ENCODE results near the gene ZNF516. TPM values are rescaled to one million over a fixed set of nuclear protein-coding genes. Genes with fewer than 3 reads are reported as not detected.
A peak's percentile ranks its signal among the peaks of the same experiment; 100 is the strongest.
"Not testable (repeated sequence)": the region's sequence is repeated elsewhere in the genome, so short reads cannot be mapped to it uniquely, and the experiment has no call there.

The ZNF516 gene
- total RNA-seq, 2 experiments from 2014 or later, result 1.5 to 2.0 TPM

DNA sequence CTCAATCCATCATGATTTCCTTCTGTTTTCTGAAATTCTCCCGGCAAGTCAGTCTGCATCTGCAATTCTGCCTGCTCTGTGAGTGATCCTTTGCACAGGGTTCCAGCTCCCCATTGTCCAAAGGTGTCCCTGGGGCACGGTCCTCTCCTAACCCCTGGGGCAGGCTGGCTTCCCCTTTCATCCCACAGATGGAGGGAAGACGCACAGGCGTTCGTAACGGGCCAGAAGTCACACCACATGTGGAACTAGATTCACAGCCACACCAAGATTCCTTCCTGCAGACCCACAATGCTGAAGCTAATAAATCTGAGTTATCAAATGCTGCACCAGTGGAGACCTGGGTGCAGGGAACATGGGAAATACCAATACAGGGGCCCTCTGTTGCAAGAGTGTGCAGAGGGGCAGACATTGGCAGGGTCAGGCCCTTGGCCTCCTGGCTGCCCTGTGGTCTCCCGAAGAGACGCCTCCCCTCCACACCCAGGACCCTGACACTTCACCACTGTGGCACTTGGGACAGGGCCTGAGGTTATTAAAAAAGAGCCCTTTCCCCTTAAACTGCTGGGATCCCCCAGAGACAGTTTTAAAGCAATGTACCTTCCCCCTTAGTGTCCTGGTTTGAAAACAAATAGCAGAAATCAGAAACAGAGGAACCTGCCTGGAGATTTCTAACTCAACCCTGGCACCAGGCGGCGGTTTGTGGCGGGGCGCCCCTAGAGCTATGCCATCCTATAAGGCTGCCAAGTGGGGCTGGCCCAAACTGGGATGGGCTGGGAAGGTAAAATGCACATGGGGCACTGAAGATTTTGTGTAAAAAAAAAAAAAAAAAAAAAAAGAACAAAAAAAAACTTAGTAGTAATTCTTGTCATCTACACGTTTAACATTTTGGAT lies 15.4 kb downstream of the ZNF516 start:
- H3K4me3 Mint-ChIP-seq, result no peak overlapping the region
- CTCF ChIA-PET, result no interaction called here

DNA sequence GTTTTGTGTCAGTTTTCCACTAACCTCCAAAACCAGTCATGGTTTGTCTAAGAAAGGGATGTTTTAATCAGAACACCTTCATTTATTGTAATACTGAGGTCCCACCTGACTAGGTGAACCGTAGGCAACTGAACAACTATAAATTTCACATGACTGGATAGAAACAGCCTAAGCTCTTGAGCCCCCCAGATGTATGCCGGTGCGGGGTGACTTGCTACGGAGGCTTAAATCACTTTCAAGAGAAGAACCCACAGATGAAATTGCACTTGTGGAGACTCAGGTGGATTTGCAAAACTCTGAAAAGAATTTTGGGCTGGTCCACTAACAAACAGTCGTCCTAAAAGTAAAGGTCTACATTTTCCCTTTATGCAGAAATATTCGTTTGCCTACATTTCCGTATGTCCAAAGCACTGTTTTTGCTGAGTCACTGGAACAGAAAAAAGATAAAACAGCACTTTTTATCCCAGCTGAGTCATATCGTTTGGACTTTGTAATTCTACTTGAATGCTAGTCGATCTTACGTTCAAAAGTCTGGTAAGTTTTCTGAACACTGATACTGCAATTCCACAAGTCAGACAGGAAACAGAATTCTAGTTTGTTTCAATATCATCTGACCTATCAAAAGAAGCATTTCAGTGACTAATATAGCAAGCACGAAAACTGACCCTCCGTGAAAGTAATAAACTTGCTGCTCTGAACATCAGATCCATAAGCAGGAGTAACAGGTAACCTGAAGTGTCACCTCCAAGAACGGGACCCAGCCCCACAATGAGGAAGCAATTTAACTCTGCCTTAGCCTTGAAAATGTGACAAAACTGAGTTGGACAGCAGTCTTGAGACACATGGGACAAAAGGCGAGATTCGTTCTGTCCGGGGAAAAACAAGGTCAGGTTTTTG lies 18.1 kb downstream of the ZNF516 start:
- no peak for DNase-seq
- H3K4me1 Mint-ChIP-seq, result no peaks in the 10 kb centered on the region
- no peak for ATAC-seq
- H3K9me3 Mint-ChIP-seq (ENCODE audit: low read depth), result no peaks in the 10 kb centered on the region
- H3K4me3 Mint-ChIP-seq, result no peak overlapping the region
- peaks cover 39% of the 10 kb centered on the region for H3K27me3 Mint-ChIP-seq
- CTCF ChIA-PET, result no interaction called here
- no peaks in the 10 kb centered on the region for H3K36me3 Mint-ChIP-seq
- no peak overlapping the region for H3K27ac Mint-ChIP-seq

More for the DNA sequence above, 15.4 kb downstream of the ZNF516 start:
- Mint-ChIP-seq H3K4me1 (no peaks in the 10 kb centered on the region), H3K36me3 (no peaks in the 10 kb centered on the region), H3K27me3 (peaks cover 40% of the 10 kb centered on the region), H3K9me3 (ENCODE audit: low read depth) (no peaks in the 10 kb centered on the region), H3K27ac (no peak overlapping the region)
- no peak for DNase-seq
- ATAC-seq, result no peak

DNA sequence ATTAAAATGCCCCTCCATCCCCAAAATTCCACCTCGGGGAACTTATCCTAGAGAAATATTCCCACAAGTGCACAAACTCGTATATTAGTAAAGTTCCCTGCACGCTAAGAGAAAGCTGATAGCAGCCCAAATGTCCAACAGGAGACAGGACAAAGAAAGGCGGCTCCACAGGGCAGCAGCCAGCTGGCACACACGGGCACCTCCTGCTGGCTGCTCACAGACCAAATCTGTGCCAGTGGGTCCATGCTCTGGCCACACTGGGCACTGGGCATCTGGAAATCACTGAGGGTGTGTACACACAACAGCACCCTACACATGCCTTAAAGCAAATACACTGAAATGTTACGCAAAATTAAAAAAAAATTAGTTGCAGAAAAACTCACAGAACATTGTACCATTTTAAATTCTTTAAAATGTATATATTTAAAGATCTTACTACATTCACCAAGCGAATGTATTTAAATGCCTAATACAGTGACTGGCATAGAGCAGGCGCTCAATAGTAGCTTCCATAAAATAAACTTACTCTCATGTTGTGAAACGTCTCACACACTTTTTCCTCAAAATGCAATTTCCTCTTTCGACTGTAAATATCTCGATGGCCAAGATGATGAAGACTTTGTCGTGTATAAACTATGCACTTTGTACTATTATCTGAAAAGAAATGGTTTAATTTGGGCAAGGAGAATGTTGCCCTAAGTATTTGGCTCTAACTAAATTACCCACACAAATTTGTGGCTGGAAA lies 19.4 kb downstream of the ZNF516 start:
- CTCF ChIA-PET, result no interaction called here
- no peak for ATAC-seq
- H3K36me3 Mint-ChIP-seq, result no peaks in the 10 kb centered on the region

DNA sequence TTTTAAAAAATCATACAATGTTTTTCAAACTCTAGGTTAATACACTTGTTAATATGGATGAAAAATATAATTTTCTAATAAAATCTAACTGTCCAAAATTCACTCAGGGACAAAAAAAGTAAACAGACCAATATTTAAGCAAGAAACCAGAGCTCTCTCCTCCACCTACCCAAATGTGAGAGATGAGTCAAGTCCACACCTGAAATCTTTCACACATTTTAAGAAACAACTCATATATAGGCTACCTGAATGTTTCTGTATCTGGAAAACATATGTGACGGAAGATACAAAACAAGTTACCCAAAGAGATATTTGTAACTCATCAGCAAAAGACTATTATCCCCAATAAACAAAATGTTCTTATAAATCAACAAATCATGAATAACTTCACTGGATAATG lies 20.2 kb downstream of the ZNF516 start:
- Mint-ChIP-seq H3K4me3 (no peak overlapping the region), H3K27me3 (peaks cover 46% of the 10 kb centered on the region), H3K4me1 (no peaks in the 10 kb centered on the region), H3K27ac (no peak overlapping the region), H3K36me3 (no peaks in the 10 kb centered on the region), H3K9me3 (ENCODE audit: low read depth) (no peaks in the 10 kb centered on the region)
- CTCF ChIA-PET, result no interaction called here
- ATAC-seq (no peak), DNase-seq (no peak)

More for the DNA sequence above, 19.4 kb downstream of the ZNF516 start:
- Mint-ChIP-seq H3K9me3 (ENCODE audit: low read depth) (no peaks in the 10 kb centered on the region), H3K4me1 (no peaks in the 10 kb centered on the region), H3K27me3 (peaks cover 40% of the 10 kb centered on the region), H3K27ac (no peak overlapping the region), H3K4me3 (no peak overlapping the region)
- DNase-seq, result no peak

DNA sequence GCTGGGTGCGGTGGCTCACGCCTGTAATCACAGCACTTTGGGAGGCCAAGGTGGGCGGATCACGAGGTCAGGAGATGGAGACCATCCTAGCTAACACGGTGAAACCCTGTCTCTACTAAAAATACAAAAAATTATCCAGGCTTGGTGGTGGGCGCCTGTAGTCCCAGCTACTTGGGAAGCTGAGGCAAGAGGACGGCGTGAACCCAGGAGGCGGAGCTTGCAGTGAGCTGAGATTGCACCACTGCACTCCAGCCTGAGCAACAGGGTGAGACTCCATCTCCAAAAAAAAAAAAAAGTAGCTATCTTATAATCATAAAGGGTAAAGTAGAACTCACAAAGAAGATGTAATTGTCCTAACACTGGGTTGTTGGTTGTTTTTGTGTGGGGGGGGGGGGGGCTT lies 21.5 kb downstream of the ZNF516 start:
- H3K4me1 Mint-ChIP-seq; ATAC-seq; H3K36me3 Mint-ChIP-seq; DNase-seq; H3K9me3 Mint-ChIP-seq (ENCODE audit: low read depth); H3K27ac Mint-ChIP-seq; H3K4me3 Mint-ChIP-seq: not testable (repeated sequence)
- CTCF ChIA-PET, result interaction anchor here (0.7 kb wide), 1 partner anchor 11 kb away, joined by 4 read pairs; no protein-coding TSS in a partner anchor
- peaks cover 46% of the 10 kb centered on the region for H3K27me3 Mint-ChIP-seq

DNA sequence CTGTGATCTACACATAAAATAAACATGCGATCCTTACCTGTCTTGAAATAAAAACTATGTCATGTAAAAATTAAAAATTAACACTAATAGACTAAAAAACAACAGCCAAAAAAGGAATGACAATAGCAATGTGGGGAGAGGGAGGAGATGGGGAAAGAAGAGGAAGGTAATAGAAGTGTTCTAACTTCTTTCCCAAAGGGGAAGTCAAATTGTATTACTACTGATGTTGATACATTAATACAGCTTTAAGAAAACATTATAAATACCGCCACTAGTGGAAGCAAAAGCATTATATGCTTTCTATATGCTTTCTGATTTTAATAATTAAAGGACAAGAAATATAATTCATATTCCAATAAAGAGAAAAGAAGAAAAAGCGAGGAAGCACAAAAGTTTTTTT lies 22.2 kb downstream of the ZNF516 start:
- DNase-seq (no peak), ATAC-seq (no peak)
- H3K4me3 Mint-ChIP-seq, result no peak overlapping the region
- peaks cover 45% of the 10 kb centered on the region for H3K27me3 Mint-ChIP-seq
- H3K36me3 Mint-ChIP-seq, result no peaks in the 10 kb centered on the region
- H3K27ac Mint-ChIP-seq, result no peak overlapping the region
- H3K9me3 Mint-ChIP-seq (ENCODE audit: low read depth), result no peaks in the 10 kb centered on the region
- peaks cover 4% of the 10 kb centered on the region for H3K4me1 Mint-ChIP-seq
- CTCF ChIA-PET, result no interaction called here

DNA sequence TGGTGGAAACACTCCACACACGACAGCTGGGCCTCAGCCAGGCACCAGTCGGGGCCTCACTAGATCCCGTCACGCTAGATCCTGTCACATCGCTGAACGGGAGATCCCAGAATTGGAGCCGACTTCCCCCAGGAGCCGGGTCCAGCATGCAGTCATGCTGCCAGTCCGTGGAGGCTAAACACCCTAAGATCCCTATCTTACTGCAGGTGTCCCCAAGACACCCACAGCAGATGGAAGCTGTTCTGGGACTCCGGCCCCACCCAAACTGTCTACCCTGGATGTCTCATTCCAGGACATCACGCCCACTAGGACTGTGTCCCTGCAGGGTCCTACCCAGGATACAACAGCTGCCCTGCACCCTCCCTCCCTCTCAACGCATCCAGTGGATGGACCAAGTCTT lies 23.4 kb downstream of the ZNF516 start:
- peaks cover 9% of the 10 kb centered on the region for H3K4me1 Mint-ChIP-seq

DNA sequence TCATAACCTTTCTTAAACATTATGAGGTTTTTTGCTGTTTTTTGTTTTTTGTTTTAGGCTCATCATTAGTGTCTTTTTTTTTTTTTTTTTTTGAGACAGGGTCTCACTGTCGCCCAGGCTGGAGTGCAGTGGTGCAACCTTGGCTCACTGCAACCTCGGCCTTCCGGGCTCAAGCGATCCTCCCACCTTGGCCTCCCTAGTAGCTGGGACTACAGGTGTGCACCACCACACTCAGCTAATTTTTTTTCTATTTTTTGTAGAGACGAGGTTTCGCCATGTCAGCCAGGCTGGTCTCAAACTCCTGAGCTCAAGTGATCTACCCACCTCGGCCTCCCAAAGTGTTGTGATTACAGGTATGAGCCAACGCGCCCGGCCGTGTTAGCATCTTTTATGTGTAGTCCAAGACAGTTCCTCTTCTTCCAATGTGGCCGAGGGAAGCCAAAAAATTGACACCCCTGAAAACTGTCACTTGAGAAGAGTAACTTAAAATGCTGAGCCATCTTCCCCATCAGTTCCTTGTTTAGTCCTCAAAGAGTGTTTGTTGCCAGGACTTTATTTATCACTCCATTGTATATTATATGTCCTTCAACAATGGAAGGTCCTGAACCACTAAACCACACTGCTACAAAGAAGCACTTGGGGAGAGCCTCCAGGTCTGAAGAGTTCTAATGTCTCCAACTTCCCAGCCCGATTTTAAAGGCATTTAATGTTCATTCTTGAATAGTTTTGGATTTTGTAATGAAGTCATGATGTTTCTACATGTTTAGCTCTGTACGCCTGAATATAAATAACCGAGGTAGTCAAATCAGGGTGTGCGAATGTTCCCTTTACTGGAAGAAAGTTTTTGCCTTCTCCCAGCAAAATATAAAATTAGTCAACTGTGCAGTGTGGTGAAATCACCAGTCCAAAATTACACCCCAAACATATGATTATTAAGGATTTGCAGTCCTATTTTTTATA lies 26.4 kb downstream of the ZNF516 start:
- no peak overlapping the region for H3K4me3 Mint-ChIP-seq
- no peak for ATAC-seq
- no peak for DNase-seq
- H3K9me3 Mint-ChIP-seq (ENCODE audit: low read depth), result no peaks in the 10 kb centered on the region
- peaks cover 9% of the 10 kb centered on the region for H3K4me1 Mint-ChIP-seq
- no peak overlapping the region for H3K27ac Mint-ChIP-seq
- H3K36me3 Mint-ChIP-seq, result no peaks in the 10 kb centered on the region
- peaks cover 13% of the 10 kb centered on the region for H3K27me3 Mint-ChIP-seq
- CTCF ChIA-PET, result interaction anchor here (0.7 to 1.2 kb wide), 2 partner anchors 9 to 1450 kb away, joined by 3 read pairs; no protein-coding TSS in a partner anchor

More for the DNA sequence above, 23.4 kb downstream of the ZNF516 start:
- no peaks in the 10 kb centered on the region for H3K36me3 Mint-ChIP-seq
- peaks cover 37% of the 10 kb centered on the region for H3K27me3 Mint-ChIP-seq
- H3K9me3 Mint-ChIP-seq (ENCODE audit: low read depth), result no peaks in the 10 kb centered on the region
- H3K4me3 Mint-ChIP-seq, result no peak overlapping the region
- ATAC-seq (no peak), DNase-seq (peak; percentile 31)
- CTCF ChIA-PET, result no interaction called here
- H3K27ac Mint-ChIP-seq, result no peak overlapping the region

DNA sequence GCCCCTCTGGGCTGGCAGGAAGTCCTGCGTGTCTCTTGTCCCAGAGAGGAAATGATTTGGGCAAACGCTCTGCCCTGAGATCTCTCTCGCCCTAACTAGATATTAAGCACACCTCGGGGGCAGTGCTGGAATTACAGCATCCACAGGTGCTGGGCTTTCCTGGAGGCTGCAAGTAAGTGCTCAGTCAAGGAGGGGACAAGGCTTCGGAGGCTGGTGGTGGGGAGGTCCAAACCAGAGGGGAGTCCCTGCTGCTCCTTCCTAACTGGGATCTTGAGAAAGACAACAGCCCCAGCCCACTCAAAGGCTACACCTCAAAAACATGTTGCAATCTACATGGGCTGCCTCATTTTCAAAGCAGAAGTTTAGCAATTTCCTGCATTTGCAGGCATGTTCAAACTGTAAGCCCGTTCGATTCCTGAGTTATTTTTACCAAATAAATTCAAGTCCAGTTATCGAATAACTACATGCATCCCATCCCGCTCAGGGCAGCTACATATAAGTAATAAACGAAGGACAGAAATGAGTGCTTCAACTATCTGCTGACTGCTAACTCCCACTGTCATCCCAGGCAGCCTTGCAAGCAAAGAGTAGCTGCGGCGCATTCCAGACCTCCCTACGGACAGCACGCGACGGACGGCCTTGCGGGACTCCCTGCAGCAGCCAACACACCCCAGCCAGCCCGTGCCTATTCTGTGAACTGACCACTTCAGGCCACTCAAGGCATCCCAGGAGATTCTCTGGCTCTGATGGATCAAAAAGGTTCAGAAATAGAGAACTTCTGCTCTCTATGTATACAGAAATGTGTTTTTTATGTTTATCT lies 27.5 kb downstream of the ZNF516 start:
- Mint-ChIP-seq H3K4me3 (no peak overlapping the region), H3K36me3 (no peaks in the 10 kb centered on the region), H3K27me3 (peaks cover 13% of the 10 kb centered on the region), H3K9me3 (ENCODE audit: low read depth) (no peaks in the 10 kb centered on the region), H3K4me1 (peaks cover 9% of the 10 kb centered on the region), H3K27ac (no peak overlapping the region)
- CTCF ChIA-PET, result interaction anchor here (0.7 kb wide), 1 partner anchor 1451 kb away, joined by 3 read pairs; no protein-coding TSS in a partner anchor
- no peak for DNase-seq
- no peak for ATAC-seq

DNA sequence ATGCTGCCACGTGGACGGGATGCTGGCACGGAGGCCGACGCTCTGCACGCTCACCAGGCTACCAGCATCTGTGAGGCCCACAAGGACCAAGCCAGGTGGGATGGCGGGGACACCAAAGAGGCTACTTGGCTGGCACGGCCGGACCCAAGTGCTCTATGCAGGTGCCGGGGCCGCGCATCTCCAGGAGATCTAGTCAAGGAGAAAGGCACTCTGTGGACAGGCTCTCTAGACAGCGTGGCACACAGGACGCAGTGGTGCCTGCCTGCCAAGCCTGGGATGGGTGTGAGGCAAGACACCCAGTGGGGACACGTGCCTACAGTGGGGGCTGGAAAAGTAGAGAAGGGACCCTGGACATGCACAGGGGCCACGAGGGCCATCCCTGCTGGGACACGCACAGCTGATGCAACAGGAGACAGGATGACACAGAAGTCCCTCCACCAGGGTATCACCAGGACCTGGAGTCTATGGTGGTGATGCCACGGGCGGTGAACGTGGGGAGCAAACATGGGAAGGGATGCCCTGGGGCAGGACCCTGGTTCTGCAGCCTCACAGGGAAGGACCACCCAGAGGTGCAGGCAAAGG lies 28.5 kb downstream of the ZNF516 start:
- Mint-ChIP-seq H3K27ac (no peak overlapping the region), H3K4me1 (peaks cover 9% of the 10 kb centered on the region), H3K4me3 (no peak overlapping the region), H3K36me3 (no peaks in the 10 kb centered on the region), H3K9me3 (ENCODE audit: low read depth) (no peaks in the 10 kb centered on the region), H3K27me3 (peaks cover 13% of the 10 kb centered on the region)
- CTCF ChIA-PET, result no interaction called here
- ATAC-seq (no peak), DNase-seq (no peak)

DNA sequence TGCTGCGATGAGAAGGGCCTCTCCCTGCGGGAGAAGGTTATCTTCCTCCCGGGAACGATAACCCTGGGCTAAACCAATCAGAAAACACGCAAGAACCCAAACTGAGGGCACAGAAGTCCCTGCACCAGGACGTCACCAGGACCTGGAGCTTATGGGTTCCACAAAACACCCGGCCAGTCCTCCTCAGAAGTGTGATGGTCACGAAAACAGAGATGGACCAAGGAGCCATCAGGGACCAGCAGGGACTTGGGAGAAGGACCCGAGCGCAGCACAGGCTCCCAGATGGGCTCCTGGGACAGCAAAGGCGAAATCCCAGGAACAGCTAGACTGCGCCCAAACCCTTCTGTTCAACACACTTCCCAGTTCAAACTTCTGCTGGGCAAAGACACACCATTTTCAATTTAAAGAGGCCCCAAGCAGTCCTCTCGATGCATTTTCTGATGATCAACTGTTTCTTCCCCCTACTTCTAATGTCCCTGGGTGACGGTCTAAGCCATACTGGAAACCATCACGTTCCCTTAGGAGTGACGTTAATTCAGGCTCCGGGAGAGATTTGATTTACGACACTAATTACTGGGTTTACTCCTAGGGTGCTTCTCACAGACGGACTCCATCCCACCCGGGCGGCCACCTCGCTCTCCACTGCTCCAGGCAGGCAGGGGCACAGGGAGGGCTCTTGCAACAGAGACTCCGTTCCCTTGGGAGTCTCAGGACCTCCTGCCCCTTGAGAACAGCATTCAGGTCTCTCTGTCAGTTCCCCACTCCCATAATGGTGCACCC lies 29.2 kb downstream of the ZNF516 start:
- no peak overlapping the region for H3K4me3 Mint-ChIP-seq
- H3K9me3 Mint-ChIP-seq (ENCODE audit: low read depth), result no peaks in the 10 kb centered on the region
- H3K4me1 Mint-ChIP-seq, result peaks cover 9% of the 10 kb centered on the region
- CTCF ChIA-PET, result no interaction called here
- peaks cover 11% of the 10 kb centered on the region for H3K27me3 Mint-ChIP-seq
- no peak for ATAC-seq
- DNase-seq, result no peak
- no peaks in the 10 kb centered on the region for H3K36me3 Mint-ChIP-seq
- H3K27ac Mint-ChIP-seq, result no peak overlapping the region

Measured in activated CD8-positive, alpha-beta memory T cell treated with anti-CD3 and anti-CD28 coated beads, Interleukin-2, amount 10 ng/mL, durations not matched to agents 7 days and 5 days (primary cell).